Measurements from ENCODE around the gene USP21.

DNA sequence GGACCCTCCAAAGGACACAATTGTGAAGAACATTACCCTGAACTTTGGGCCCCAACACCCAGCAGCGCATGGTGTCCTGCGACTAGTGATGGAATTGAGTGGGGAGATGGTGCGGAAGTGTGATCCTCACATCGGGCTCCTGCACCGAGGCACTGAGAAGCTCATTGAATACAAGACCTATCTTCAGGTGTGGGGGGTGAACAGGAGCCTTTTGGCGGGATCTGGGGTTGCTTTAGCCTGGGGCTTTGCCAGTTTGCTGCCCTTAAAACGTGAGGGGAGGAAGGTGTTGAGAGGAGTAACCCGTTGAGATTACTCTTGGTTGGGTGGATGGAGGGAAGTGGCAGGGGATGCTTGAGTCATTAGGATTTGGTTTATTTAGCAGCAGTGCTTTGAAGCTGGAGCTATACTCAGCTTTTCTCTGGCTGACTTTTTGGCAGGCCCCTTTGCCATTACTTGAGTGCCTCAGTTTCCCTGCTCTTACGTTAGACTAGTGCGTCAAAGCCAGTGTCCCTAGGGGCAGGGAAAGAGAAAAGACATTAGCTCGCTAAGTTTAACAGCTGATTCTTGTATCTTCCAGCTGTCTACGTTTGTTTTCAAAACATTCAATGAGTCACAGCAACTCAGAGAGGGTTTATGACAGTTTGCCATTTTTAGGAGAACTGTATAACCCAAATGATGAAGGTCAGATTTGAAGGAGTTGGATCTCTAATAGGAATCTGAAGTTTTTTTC lies 47.3 kb downstream of the USP21 start:
- TF ChIP-seq, protein P1, sequence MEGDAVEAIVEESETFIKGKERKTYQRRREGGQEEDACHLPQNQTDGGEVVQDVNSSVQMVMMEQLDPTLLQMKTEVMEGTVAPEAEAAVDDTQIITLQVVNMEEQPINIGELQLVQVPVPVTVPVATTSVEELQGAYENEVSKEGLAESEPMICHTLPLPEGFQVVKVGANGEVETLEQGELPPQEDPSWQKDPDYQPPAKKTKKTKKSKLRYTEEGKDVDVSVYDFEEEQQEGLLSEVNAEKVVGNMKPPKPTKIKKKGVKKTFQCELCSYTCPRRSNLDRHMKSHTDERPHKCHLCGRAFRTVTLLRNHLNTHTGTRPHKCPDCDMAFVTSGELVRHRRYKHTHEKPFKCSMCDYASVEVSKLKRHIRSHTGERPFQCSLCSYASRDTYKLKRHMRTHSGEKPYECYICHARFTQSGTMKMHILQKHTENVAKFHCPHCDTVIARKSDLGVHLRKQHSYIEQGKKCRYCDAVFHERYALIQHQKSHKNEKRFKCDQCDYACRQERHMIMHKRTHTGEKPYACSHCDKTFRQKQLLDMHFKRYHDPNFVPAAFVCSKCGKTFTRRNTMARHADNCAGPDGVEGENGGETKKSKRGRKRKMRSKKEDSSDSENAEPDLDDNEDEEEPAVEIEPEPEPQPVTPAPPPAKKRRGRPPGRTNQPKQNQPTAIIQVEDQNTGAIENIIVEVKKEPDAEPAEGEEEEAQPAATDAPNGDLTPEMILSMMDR (IDR thresholded peaks at IDR 0.05; ENCODE audit: low read length), result no peak
- no peak for TF ChIP-seq EZH2 (optimal IDR thresholded peaks at IDR 0.05; ENCODE audit: low read depth, low read length)

Data from MM.1S (cell line).